ENCODE measurements around the gene AGBL4. TPM values are rescaled to one million over a fixed set of nuclear protein-coding genes. Genes with fewer than 3 reads are reported as not detected.

The AGBL4 gene
- polyA plus RNA-seq, 5 donors: 0.65 to 1.4 (median 1.1) TPM

DNA sequence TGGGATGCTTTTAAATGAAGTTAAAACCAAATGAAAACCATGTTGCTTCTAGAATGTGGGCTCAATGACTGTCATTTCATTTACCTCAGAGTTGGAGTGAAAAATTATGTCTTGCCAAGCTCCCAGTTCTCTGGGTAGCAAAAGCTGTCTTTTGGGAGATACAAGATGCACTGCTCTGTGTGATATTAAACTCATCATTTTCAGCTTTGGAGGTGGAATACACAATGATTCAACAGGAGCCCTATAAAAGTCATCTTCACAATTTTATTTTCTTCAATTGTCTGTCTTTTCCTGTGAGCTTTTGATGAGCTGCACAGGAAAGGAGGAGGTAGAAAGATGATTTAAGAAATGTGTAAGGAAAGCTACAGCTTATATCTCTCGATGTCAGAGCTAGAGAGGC lies 1431.4 kb downstream of the AGBL4 start:
- DNase-seq: no peak

DNA sequence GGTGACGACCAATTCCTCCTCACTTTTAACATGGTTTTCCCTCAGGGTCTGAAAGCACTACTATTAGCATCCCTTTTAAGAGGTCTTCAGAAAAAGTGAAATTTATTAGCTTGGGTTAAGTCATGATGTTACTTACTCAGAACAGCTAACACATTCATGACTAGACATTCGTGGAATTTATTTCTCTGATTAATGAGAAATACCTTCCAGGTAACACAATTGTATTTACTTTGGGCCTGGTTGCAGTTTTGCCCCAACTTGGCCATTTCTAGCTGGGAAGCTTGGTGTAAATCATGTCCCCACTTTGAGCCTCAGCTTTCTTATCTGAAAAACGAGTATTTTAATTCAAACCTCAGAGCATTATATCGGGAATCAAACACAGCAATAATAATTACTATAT lies 1432.6 kb downstream of the AGBL4 start:
- DNase-seq: no peak

DNA sequence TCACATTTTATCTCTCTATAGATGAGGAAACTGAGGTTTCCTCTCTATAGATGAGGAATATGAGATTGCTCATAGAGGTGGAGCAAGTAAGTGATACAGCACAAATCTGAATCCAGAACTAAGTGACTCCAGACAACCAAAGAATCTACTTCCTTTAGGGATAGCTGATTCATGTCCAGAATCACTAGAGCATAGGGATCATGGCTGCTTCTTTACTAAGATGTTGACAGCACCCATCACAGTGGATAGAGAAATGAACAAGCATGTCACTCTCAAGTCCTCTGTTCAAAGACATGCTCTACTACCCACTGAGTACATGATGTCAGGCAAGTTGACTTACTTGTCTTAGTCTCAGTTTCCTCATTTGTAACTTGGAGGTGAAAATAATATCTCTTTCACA lies 1435.7 kb downstream of the AGBL4 start:
- no peak for DNase-seq

DNA sequence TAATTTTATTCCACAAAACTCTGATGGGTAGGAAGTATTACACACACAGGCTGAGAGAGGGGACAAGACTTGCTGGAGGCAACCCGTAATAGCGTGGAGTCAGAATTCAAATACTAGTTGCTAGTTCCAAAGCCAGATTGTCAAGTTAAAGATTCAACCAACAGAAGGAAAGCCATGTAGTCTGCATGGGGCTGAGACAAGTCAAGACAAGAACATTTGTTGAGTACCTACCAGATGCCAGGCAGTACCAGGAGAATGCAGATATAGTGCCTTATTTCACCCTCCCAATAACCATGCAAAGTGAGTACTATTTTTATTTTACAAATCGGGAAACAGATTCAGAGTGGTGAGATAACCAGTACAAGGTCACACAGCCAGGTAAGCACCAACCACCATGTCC lies 1441.3 kb downstream of the AGBL4 start:
- no peak for DNase-seq

DNA sequence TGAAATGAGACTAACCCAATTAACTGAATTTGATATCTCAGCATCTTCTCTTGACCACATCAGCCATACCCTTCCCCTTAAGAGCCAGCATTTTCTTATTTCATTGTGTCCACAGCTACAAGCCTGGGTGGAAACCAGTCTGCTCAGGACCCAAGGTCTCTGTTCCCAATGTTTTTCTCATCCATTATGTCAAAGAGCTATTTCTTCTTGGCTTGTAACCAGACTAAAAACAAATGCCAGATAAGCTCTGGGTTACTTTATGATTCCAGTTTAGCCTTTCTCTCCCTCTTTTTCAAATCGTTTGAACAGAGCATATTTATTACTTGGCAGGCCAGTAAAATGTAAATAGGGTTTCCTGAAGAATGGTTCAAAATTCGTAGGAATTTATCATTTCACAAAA lies 1442.5 kb downstream of the AGBL4 start:
- DNase-seq: no peak

DNA sequence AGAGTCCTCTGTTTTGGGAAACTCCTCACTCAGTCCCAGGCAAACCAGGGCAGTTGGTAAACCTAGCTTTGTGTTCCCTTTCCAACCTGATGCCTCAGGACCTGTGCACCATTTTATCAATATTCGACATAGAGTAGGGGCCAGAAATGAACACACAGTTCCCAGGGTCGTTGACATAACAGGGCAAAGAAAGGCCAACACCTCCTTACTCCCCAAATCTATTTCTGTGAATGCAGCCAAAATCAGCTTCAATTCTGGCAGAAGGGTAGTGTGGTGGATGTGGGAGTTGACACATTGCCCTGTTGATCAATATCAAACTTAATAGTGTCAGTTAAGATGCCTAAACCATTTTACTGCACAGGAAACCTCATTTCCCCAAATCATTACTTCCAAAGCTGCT lies 1447.2 kb downstream of the AGBL4 start:
- no peak for DNase-seq

DNA sequence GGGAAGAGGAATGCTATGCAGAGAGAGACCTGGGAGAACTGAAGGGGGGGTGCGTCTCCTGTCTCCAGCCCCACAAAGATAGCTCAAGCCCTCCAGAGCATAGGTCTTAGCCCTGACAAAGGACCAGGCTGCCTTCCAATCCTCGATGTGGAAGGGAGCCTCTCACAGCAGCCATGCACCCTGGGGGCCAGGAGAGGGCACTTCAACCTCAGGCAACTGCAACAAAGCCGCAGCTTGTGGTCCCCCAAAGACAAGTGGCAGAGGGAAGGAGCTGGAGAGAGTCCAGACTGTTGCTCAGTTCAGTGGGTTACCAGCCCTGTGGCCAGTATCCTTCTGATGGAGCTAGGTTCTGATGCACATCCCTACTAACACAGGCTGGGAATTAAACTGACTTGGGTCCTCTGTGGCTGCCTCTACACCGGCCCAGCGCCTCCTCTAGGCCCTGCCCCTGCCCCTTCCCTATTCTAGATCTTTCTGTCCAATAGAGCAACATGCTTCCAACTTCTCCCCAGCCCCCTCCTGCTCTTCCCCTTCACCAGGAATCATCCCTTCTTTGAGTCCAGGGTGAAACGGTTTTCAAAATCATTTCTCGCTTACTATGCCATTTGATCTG lies 1451.0 kb downstream of the AGBL4 start:
- DNase-seq: peak; percentile 62 to 68

DNA sequence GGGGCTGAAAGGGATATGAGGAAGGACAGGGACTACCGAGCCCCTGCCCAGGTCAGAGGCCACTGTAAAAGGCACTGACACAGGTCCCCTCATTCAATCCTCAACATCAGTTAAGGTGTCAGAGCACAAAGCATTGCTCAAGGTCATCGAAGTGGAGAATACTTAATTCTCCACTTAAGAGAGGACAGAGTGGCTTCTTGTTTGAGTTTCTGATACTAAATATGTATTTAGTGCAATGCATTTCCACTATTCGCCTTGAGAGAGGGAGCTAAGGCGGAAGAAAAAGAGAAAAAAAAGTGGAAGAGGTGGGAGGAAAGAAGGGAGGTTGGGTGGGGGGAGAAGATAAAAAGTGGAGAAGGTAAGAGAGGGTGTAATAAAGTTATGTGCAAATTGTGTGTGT lies 1451.6 kb downstream of the AGBL4 start:
- no peak for DNase-seq

DNA sequence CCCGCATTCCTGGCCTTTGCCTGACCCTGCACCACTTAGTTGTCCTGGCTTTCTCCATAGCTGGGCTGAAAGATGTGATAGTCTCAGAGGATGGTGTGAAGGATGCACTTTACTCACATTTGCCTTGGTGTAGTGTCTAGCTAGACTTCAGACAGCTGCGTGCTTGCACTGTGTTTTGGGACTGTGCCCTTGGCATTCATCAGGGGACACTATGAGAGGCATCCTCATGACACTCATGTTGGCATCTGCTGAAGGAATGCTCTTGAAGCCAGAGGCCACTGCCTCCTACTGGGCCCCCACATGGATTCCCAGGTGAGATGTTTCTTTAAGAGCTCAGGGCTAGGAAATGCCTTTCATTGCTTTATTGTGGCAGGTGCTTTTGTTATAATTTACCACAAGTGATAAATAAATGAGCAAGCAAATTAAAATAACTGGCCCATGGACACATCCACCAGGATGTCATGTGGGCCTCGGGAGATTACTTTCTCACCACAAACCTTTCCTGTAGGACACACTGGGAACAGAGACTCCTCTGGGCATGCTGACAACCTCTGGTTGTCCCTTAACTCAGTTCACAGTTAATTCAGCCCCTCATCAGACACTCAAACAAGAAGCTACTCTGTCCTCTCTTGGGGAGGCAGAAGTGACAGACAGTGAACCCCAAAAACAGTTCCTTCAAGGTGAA lies 1452.3 kb downstream of the AGBL4 start:
- no peak for DNase-seq

DNA sequence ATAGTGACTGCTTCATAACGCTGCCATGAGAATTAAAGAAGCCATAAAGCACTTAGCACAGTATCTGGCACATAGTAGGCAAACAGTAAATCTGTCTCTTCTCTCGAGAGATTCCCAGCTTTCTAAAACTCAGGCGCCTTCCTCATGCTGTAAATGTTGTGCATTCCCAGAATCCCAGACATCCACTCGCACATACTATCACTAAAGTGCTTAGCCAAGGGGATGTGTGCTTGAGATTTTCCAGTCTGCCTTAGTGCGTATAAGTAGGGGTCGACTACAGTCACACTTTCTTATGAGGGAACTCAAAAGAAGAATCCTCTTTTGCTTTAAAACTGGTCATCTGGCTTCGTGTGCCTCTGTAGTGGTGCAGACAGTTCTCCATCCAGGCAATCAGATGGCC lies 1453.2 kb downstream of the AGBL4 start:
- no peak for DNase-seq

DNA sequence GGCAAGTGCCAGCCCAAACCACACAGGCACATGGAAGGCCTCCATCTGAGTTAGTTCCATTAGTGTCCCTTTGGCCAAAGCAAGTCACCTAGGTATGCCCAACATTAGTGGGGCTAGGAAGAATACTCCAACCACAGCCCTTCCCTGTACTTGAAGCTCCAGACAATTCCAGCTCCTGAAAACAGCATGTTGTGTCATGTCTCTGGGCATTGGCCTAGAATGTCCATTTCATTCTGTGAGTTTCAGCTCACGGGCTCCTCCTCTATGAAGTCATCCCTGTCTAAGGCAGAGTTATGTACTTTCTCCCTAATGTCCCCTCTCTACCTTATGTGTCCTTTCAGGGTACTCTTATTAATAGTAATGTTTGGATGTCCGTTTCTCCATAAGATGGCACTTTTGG lies 1455.3 kb downstream of the AGBL4 start:
- no peak for DNase-seq

DNA sequence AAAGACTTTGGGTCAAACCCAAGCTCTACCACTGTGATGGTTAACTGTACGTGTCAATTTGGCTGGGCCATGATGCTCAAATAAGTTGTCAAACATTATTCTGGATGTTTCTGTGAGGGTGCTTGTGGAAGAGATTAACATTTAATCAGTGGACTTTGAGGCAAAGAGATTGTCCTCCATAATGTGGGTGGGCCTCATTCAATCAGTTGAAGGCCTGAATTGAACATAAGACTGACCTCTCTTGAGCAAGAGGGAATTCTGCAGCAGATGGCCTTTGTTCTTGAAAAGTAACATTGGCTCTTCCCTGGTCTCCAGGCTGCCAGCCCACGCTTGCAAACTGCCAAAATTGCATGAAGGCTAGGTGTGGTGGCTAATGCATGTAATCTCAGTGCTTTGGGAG lies 1457.3 kb downstream of the AGBL4 start:
- DNase-seq: no peak

DNA sequence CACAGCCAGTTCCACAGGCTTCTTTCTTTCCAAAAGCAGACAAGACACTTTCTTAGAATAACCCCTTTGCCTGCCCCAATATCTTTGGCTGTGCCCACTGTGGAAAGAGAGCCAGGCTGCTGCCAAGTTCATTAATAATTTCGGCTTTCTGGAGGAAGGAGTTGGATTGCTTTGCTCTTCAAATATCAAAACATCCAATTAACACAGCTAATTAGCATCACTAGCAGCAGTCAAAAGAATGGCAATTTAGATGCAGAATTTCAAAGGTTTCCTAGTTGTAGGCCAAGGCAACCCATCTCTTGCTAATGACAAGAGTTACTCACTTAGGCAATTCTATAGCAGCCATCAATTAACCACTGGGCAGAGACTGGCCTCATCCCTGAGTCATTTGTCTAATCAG lies 1460.7 kb downstream of the AGBL4 start:
- no peak for DNase-seq

DNA sequence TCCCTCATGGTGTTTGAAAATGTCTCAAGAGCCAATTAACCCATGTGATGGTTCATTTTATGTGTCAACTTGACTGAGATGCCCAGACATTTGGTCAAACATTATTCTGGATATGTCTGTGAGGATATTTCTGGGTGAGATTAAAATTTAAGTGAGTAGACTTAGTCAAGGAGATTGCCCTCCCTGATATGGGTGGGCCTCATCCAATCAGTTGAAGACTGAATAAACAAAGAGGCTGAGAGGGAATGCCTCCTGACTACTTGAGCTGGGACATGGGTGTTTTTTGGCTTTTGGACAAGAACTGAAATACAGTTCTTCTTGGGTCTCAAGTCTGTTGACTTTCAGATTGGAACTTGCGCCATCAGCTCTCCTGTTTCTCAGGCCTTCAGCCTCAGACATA lies 1462.3 kb downstream of the AGBL4 start:
- DNase-seq: no peak

DNA sequence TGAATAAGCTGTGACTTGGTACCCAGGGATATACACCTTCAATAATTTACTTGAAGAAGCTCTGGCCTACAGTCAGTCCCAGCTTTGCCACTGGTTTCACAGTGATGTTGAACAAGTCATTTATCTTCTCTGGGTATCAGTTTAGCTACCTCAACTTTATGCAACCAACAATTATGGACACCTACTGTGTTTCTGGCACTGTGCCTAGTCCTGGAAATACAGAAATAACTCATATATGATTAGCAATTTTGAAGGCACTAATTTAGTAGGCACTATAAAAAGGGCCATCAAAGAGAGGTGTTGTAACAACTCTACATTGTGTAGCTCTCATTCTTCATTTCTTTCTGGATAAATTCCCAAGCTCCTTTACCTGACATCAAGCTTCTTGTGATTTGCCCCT lies 1463.2 kb downstream of the AGBL4 start:
- DNase-seq: no peak

DNA sequence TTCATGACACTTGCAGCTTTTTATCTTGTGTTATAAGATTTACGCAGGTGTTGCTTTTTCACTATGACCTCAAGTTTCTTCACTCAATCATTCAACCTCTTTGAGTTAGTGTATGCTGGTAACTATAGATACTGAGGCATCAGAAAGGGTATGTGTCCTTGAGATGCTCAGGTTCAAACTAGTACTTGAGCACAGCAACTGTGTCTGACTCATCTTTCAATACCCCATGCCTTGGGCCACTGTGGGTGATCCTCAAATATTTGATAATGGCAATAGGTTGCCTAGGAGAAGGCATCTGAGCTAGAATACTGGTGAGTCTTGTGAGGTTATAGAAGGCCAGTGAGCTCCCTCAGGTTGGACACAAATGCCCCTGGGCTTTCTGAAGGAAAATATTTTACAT lies 1463.6 kb downstream of the AGBL4 start:
- DNase-seq: no peak

DNA sequence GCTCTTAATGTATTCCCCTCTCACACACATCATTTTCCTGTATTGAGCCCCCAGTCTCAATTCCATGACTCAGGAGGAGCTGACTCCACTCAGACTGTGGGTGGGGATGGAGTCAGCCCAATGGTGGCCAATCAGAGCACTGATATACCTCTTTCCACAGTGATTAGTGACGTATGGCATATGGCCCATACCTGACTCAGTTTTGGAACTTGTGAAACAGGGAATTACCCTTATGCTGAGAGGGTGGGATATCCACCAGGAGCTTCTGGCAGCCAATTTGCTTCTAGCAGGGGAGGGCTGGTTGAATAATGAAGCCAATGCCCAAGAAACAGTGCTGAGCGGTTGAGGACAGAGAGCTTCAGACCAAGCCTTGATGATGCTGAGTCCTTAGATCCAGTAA lies 1465.4 kb downstream of the AGBL4 start:
- DNase-seq: no peak

DNA sequence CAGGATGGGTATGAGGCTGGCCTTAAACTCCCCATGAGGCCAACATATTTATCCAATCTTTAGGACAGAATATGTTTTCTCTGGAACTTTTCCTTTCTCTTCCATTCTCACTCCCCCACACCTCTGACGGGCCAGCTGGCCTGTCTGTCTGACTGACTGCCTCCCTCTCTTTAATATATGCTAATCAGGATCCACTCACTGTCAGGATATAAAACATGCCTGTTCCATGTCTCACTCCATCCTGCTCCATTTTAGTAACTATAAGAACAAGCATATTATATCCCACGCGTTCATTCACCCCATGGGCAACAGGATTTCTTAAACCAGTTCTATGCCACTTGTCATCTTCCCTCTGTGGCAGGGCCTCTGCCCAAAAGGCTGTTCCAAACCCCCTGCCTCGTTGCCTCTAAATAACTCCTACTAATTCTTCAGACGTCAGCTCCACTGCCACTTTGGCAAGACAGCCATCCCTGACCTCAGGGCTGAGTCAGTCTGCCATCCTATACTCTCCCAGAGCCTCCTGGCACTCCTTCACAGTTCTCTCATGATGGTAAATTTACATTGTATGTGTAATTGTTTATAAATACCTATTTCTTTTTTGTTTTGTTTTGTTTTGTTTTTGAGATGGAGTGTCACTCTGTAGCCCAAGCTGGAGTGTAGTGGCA lies 1467.4 kb downstream of the AGBL4 start:
- DNase-seq: no peak

DNA sequence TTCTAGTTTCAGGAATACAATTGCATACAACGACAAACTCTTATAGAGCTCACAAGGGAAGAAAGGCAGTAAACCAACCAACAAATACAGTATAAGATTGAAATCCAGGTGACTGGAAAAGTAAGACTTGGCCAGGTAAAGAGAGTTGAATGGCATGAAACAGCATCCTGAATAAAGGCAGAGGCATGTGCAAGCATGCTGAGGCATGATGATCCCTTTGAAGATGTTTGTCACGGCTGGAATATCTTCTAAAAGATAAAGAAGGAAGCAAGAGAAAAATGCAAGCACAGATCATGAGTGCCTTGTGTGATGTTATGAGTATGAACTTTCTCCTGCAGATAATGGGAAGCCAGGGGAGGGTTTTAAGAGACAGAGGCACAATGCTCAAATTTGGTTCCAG lies 1468.5 kb downstream of the AGBL4 start:
- DNase-seq: no peak

DNA sequence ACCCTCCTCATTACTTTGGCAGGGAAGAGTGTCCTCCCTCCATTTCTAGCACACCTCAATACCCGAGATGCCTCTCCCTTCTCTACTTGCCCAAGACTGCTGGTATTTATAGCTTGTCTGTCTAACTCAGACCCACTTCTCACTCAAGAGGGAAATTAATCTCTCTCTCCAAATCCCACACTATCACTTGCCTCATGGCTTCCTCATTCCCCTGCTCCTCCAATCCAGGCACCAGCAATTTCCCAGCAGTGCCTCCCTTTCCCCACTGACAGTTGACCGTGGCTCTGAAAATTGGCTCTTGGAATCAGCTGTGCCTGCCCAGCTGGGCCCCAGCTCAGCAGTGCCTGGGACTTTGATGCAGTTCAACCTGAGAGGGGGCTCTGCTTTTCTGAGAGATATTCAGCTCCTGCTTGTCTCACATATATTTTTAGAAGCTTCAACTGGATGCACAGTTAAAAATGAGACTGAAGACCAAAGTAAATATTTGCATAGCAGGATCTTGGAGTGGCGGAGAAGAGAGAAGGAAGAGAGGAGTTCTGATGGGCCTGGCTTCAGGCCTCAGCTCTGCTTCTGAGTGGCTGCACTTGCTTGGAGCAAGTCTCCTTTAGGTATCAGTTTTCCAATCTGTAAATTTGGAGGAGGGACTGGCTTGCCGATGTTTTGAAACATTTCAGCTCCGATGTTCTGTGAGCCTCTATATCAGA lies 1470.7 kb downstream of the AGBL4 start:
- no peak for DNase-seq

DNA sequence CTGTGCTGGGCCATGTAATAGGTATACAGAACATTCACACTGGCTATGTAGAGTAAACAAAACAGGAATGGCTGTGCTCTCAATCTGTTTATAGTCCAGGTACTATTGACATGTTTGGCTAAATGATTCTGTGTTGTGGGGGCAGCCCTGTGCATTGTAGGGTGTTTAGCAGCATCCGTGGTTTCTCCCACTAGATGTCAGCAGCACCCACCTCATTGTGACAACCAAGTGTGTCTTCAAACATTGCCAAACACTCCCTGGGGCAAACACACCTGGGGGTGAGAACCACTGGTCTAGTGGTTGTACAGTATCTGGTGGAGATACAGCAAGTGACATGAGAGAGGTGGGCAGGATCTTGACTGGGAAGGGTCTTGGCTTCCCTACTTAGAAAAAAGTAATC lies 1471.3 kb downstream of the AGBL4 start:
- no peak for DNase-seq

DNA sequence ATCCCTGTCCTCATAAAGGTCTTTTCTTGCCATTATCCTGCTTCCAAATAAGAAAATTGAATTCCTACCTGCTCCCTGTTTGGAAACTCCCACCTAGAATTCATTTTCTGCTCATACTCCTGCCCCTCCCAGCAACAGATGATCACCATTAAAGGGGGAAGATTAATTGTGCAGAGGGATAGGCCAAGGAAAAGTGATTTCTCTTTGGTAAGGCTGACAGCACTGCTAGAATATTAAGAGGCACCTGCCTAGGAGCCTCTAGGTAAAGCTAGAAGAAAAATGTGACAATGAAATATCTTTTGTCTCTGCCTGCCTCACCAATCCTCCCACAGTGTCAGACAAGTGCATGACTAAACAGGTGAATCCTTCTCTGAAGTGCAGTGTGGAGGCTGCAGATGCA lies 1474.8 kb downstream of the AGBL4 start:
- no peak for DNase-seq
